ENCODE results near the gene OTP. TPM values are rescaled to one million over a fixed set of nuclear protein-coding genes. Genes with fewer than 3 reads are reported as not detected.

OTP gene
- 0.01 TPM in 1 of 2 replicates, not detected in the other for polyA plus RNA-seq (2011; rRNA removed)
- 0.04 TPM in 2 replicates for polyA plus RNA-seq (2012; cell fraction: cytosol; rRNA removed)
- 0.02 TPM in 2 replicates for polyA plus RNA-seq (2012; cell fraction: nucleus; rRNA removed)
- polyA plus RNA-seq (2017; fragmentation: RNase III; extraction: RNeasy Plus Mini Kit Qiagen cat#74134 plus additional on column Dnase treatment), result 0.03 to 0.04 TPM (median 0.04 TPM) in 3 replicates
- not detected in 2 replicates for polyA minus RNA-seq (2011; rRNA and poly(A)+ RNA removed)

GRCh38 chr5:77637998-77638762 lies at the start of gene OTP:
Gene OTP (minus strand): TSS chr5:77638713. CDS start chr5:77638549, 164 bp downstream.
- ATAC-seq, result no peak
- H3K9me3 ChIP-seq, result no peaks in the 10 kb centered on the region
- DNase-seq (ENCODE audit: low read depth in 1 of 2, low spot score in 1 of 2), result no peak
- H3K4me3 ChIP-seq, result peak within 1 kb of the TSS; percentile 28; the same call in 1 of the 3 replicates
- ChIA-PET POLR2A (interaction anchor here (0.6 to 1.4 kb wide), 2 partner anchors 8 to 832 kb away, joined by 5 to 16 read pairs; no protein-coding TSS in a partner anchor), CTCF (interaction anchor here (0.8 to 2.5 kb wide), 5 partner anchors 8 to 630 kb away, joined by 3 to 13 read pairs (median 4); no protein-coding TSS in a partner anchor)
- H3K4me1 ChIP-seq, result 0 out of 3 replicates have a peak, but pooled peaks cover 2% of the 10 kb centered on the region
- H3K27ac ChIP-seq, result no peak within 1 kb of the TSS
- FAIRE-seq, result no peak
- H3K4me2 ChIP-seq, result peak within 1 kb of the TSS; percentile 69
- TF ChIP-seq, protein P1, sequence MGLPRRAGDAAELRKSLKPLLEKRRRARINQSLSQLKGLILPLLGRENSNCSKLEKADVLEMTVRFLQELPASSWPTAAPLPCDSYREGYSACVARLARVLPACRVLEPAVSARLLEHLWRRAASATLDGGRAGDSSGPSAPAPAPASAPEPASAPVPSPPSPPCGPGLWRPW (IDR thresholded peaks at IDR 0.05), result no peak
- TF ChIP-seq, protein P2, sequence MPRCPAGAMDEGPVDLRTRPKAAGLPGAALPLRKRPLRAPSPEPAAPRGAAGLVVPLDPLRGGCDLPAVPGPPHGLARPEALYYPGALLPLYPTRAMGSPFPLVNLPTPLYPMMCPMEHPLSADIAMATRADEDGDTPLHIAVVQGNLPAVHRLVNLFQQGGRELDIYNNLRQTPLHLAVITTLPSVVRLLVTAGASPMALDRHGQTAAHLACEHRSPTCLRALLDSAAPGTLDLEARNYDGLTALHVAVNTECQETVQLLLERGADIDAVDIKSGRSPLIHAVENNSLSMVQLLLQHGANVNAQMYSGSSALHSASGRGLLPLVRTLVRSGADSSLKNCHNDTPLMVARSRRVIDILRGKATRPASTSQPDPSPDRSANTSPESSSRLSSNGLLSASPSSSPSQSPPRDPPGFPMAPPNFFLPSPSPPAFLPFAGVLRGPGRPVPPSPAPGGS (IDR thresholded peaks at IDR 0.05), result no peak
- TF ChIP-seq FOXS1 (CRISPR knock-in tag; IDR thresholded peaks at IDR 0.05), result no peak
- no peak for TF ChIP-seq CEBPB (IDR thresholded peaks at IDR 0.05)
- no peak for TF ChIP-seq BHLHE40 (IDR thresholded peaks at IDR 0.05; ENCODE audit: low read depth, low read length)
- no peak for TF ChIP-seq JUN (IDR thresholded peaks at IDR 0.05)
- TF ChIP-seq HMGXB4 (CRISPR knock-in tag; IDR thresholded peaks at IDR 0.05; ENCODE audit: borderline replicate concordance), result no peak
- TF ChIP-seq TP53 (CRISPR knock-in tag; IDR thresholded peaks at IDR 0.05), result no peak
- no peak for TF ChIP-seq MAFK (IDR thresholded peaks at IDR 0.05; ENCODE audit: partially characterized antibody)
- TF ChIP-seq EHMT2 (IDR thresholded peaks at IDR 0.05; ENCODE audit: low read depth), result no peak
- WGBS (ENCODE audit: missing lambda C conversion rate), result 68% methylated on average over 24 of the region's 24 CpGs

DNA sequence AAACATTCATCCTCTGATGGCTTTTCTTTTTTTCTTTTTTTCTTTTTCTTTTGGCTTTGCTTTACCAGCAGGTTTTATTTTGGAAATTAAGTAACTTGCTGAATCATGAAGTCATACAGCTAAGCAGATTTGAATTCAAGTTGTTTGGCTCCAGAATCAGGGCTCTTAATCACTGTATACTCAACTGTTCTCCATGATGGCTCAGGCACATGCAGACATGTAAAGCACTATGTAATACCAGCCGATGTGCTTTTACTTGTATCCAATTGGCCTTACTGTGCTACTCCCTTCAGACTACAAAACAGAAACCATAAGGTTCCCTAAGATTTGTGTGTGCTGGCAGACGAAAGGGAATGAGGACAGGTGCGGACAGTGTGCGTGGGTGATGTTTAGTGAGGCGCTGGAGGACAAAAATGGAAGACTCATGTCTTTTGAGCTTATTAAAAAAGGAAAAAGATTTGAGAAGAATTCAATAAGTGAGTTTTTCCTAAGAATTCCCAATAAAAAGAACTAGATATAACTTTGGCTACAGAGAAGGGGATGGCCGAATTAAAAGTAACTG lies 44.7 kb upstream of the OTP start:
- no peaks in the 10 kb centered on the region for H3K9me3 ChIP-seq
- DNase-seq (ENCODE audit: low read depth in 1 of 2, low spot score in 1 of 2) (no peak), FAIRE-seq (no peak), ATAC-seq (no peak)
- WGBS (ENCODE audit: missing lambda C conversion rate), result 84% methylated on average over 6 of the region's 6 CpGs
- no peaks in the 10 kb centered on the region for H3K4me1 ChIP-seq
- no peak for TF ChIP-seq FOXS1 (CRISPR knock-in tag; IDR thresholded peaks at IDR 0.05)
- TF ChIP-seq NPAS2 (CRISPR knock-in tag; IDR thresholded peaks at IDR 0.05; ENCODE audit: borderline replicate concordance), result no peak
- TF ChIP-seq RFX5 (IDR thresholded peaks at IDR 0.05), result no peak
- TF ChIP-seq SREBF2 (IDR thresholded peaks at IDR 0.05), result no peak
- ChIA-PET POLR2A (no interaction called here), CTCF (no interaction called here)
- H3K27ac ChIP-seq, result no peak overlapping the region
- no peak overlapping the region for H3K4me3 ChIP-seq
- H3K4me2 ChIP-seq, result no peak overlapping the region

DNA sequence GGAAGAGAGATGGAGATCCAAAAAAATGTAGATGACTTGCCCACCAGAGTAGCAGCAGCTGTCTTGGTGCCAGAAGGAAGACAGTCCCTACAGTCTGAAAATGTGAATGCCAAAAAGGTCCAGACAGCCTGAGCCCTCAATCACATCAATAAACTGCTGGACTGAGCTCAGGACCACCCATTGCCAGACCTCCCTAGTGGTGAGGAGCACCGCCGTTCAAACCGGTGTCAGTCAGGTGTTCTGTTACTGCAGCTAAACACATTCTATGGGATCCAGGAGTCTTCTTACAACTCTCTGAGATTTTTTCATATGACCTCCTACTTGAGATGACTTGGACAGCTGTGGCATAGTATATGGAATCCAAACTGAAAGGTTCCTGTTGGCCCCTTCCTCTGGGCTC lies 32.0 kb upstream of the OTP start:
- FAIRE-seq (no peak), ATAC-seq (no peak), DNase-seq (ENCODE audit: low read depth in 1 of 2, low spot score in 1 of 2) (no peak)
- TF ChIP-seq SREBF2 (IDR thresholded peaks at IDR 0.05), result no peak
- H3K4me1 ChIP-seq, result no peaks in the 10 kb centered on the region
- POLR2A ChIA-PET, result no interaction called here
- CTCF ChIA-PET, result interaction anchor here (1.2 to 2.0 kb wide), 3 partner anchors 9 to 40 kb away, joined by 3 to 8 read pairs (median 3); no protein-coding TSS in a partner anchor
- H3K9me3 ChIP-seq, result no peaks in the 10 kb centered on the region
- H3K27ac ChIP-seq, result no peak overlapping the region
- WGBS (ENCODE audit: missing lambda C conversion rate), result 68% methylated on average over 3 of the region's 3 CpGs
- H3K4me2 ChIP-seq, result no peak overlapping the region
- no peak overlapping the region for H3K4me3 ChIP-seq

DNA sequence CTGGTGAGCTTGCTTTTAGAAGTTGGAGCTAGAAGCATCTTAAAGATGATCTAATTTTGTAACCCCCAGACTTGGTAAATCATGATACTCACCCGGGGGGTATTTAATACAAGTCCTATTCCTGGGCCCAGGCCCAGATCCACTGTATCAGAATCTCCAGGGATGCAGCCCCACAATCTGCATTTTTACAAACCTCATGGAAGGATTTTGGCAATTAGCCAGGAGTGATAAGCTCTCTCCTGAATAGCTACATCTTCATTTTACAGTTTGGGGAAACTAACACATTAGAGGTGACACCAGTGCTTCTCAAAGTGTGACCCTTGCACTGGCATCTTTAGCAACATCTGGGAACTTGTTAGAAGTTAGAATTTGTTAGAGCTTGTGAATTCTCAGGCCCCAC lies 31.2 kb upstream of the OTP start:
- no peak overlapping the region for H3K4me2 ChIP-seq
- DNase-seq (ENCODE audit: low read depth in 1 of 2, low spot score in 1 of 2) (no peak), ATAC-seq (no peak), FAIRE-seq (no peak)
- no peak overlapping the region for H3K4me3 ChIP-seq
- no peak overlapping the region for H3K27ac ChIP-seq
- TF ChIP-seq RNF2 (IDR thresholded peaks at IDR 0.05; ENCODE audit: borderline replicate concordance, low read depth) (no peak), ZNF302 (CRISPR knock-in tag; IDR thresholded peaks at IDR 0.05) (no peak), CHD4 (IDR thresholded peaks at IDR 0.05; ENCODE audit: borderline replicate concordance) (no peak), BHLHE40 (IDR thresholded peaks at IDR 0.05; ENCODE audit: low read depth, low read length) (no peak), EP300 (IDR thresholded peaks at IDR 0.05) (no peak), POLR2A (IDR thresholded peaks at IDR 0.05; ENCODE audit: low read length) (no peak)
- TF ChIP-seq, protein P3, sequence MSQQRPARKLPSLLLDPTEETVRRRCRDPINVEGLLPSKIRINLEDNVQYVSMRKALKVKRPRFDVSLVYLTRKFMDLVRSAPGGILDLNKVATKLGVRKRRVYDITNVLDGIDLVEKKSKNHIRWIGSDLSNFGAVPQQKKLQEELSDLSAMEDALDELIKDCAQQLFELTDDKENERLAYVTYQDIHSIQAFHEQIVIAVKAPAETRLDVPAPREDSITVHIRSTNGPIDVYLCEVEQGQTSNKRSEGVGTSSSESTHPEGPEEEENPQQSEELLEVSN (IDR thresholded peaks at IDR 0.05; ENCODE audit: borderline replicate concordance, low read depth), result no peak
- TF ChIP-seq, protein P2 (IDR thresholded peaks at IDR 0.05), result no peak
- ChIA-PET CTCF (interaction anchor here (1.2 to 2.0 kb wide), 3 partner anchors 10 to 39 kb away, joined by 3 to 8 read pairs (median 3); no protein-coding TSS in a partner anchor), POLR2A (no interaction called here)
- H3K4me1 ChIP-seq, result no peaks in the 10 kb centered on the region
- 22% methylated on average over 1 of the region's 1 CpG for WGBS (ENCODE audit: missing lambda C conversion rate)
- H3K9me3 ChIP-seq, result no peaks in the 10 kb centered on the region

Data from A549 (cell line).